ENCODE results near the gene ZNF695.

DNA sequence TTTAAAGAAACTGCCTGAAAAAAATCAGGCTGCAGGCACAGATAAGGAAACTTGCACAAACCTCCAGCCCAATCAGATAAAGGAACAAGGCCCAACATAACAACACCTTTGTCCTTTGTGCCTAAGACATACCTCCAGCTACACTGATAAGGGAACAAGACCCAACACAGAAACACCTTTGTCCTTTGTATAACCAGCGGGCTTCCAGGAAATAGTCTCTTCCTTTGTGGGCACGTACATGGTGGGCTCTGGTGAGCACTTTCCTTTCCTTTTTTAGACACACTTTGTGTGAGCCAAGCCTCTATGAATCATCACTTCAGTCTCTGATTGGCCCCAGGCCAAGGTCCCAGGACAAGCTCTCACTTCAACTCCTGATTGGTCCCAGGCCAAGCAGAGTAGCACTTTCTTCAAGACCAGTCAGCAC lies 47.1 kb upstream of the ZNF695 start:
- TF ChIP-seq RARG (CRISPR knock-in tag; IDR thresholded peaks at IDR 0.05; ENCODE audit: low read depth) (no peak), ZSCAN30 (CRISPR knock-in tag; IDR thresholded peaks at IDR 0.05) (no peak), HDAC6 (IDR thresholded peaks at IDR 0.05; ENCODE audit: low read depth, low read length) (no peak), EZH2 (conservative IDR thresholded peaks at IDR 0.05; ENCODE audit: low read depth, low read length) (no peak)
- TF ChIP-seq, protein P1, sequence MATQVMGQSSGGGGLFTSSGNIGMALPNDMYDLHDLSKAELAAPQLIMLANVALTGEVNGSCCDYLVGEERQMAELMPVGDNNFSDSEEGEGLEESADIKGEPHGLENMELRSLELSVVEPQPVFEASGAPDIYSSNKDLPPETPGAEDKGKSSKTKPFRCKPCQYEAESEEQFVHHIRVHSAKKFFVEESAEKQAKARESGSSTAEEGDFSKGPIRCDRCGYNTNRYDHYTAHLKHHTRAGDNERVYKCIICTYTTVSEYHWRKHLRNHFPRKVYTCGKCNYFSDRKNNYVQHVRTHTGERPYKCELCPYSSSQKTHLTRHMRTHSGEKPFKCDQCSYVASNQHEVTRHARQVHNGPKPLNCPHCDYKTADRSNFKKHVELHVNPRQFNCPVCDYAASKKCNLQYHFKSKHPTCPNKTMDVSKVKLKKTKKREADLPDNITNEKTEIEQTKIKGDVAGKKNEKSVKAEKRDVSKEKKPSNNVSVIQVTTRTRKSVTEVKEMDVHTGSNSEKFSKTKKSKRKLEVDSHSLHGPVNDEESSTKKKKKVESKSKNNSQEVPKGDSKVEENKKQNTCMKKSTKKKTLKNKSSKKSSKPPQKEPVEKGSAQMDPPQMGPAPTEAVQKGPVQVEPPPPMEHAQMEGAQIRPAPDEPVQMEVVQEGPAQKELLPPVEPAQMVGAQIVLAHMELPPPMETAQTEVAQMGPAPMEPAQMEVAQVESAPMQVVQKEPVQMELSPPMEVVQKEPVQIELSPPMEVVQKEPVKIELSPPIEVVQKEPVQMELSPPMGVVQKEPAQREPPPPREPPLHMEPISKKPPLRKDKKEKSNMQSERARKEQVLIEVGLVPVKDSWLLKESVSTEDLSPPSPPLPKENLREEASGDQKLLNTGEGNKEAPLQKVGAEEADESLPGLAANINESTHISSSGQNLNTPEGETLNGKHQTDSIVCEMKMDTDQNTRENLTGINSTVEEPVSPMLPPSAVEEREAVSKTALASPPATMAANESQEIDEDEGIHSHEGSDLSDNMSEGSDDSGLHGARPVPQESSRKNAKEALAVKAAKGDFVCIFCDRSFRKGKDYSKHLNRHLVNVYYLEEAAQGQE (IDR thresholded peaks at IDR 0.05; ENCODE audit: borderline replicate concordance in 1 of 2, low read depth in 1 of 2, low read length in 2 of 2), result no peak
- TF ChIP-seq, protein P2, sequence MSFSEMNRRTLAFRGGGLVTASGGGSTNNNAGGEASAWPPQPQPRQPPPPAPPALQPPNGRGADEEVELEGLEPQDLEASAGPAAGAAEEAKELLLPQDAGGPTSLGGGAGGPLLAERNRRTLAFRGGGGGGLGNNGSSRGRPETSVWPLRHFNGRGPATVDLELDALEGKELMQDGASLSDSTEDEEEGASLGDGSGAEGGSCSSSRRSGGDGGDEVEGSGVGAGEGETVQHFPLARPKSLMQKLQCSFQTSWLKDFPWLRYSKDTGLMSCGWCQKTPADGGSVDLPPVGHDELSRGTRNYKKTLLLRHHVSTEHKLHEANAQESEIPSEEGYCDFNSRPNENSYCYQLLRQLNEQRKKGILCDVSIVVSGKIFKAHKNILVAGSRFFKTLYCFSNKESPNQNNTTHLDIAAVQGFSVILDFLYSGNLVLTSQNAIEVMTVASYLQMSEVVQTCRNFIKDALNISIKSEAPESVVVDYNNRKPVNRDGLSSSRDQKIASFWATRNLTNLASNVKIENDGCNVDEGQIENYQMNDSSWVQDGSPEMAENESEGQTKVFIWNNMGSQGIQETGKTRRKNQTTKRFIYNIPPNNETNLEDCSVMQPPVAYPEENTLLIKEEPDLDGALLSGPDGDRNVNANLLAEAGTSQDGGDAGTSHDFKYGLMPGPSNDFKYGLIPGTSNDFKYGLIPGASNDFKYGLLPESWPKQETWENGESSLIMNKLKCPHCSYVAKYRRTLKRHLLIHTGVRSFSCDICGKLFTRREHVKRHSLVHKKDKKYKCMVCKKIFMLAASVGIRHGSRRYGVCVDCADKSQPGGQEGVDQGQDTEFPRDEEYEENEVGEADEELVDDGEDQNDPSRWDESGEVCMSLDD (CRISPR knock-in tag; IDR thresholded peaks at IDR 0.05; ENCODE audit: borderline replicate concordance), result no peak
- TF ChIP-seq, protein P3, sequence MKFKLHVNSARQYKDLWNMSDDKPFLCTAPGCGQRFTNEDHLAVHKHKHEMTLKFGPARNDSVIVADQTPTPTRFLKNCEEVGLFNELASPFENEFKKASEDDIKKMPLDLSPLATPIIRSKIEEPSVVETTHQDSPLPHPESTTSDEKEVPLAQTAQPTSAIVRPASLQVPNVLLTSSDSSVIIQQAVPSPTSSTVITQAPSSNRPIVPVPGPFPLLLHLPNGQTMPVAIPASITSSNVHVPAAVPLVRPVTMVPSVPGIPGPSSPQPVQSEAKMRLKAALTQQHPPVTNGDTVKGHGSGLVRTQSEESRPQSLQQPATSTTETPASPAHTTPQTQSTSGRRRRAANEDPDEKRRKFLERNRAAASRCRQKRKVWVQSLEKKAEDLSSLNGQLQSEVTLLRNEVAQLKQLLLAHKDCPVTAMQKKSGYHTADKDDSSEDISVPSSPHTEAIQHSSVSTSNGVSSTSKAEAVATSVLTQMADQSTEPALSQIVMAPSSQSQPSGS (CRISPR knock-in tag; IDR thresholded peaks at IDR 0.05), result no peak

Measured in HepG2 (cell line).